GM12865 (cell line): ENCODE data around the gene MPV17.

Source experiments
- DNase-seq: peaks from one replicate; pipeline ENCODE4 v3.0.0; 2010; ENCODE audit warnings: low read depth
- H3K4me3 ChIP-seq: 2 replicates; pipeline ENCODE4 v1.5.1; 2011; ENCODE audit warnings: mild to moderate bottlenecking, low read depth, low read length, control low read depth
- TF ChIP-seq, protein P1 (sequence below): IDR thresholded peaks from 2 replicates; pipeline ENCODE4 v1.5.1; 2011; ENCODE audit warnings: low read length, control low read depth, low read depth, inconsistent platforms; ENCODE audit not compliant: insufficient read depth; ENCODE audit errors: missing control alignments

The MPV17 gene, protein sequence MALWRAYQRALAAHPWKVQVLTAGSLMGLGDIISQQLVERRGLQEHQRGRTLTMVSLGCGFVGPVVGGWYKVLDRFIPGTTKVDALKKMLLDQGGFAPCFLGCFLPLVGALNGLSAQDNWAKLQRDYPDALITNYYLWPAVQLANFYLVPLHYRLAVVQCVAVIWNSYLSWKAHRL

DNA sequence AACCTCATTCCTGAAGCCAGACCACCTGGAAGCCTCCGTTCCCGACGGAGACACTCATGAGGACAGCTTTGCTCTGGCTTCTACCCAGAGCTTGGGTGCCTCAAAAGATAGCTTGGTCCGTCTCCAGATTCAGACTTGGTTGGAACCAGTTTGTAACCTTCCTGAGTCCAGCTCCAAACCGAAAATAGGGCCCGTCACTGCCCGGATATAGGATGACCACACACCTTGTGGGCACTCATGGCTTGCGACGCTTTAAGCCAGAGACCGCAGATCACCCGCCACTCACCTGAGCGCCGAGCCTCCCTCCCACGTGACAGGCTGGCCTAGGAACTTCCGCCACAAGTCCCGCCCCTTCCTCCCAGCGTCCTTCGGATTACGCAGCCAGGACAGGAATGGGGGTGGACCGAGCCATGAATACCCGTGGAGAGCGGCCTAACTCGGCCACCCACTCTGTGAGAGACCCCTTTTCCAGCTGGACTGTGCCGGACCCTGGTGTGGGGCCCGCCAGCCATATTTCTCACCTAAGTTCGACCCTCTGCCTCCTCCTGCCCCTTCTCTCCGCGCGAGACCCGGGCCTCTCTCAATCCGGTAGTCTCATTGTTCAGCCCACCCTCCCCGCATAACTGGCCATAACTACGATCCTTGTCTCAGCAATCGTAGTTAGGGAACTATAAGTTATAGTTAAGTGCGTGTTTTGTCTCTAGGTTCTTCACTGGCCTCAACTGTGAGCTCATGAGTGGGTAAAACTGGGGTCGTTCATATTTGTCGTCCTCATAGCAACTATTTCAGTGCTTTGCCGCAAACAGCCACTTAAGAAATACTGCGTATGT is at the start of gene MPV17:
TSS of gene MPV17 (minus strand) at position 332 of the 830 bp plus-strand sequence. CDS start 580 bp downstream, outside the sequence.
- peak within 1 kb of the TSS; percentile 68 for H3K4me3 ChIP-seq
- peak; percentile 95 for DNase-seq
- TF ChIP-seq, protein P1, sequence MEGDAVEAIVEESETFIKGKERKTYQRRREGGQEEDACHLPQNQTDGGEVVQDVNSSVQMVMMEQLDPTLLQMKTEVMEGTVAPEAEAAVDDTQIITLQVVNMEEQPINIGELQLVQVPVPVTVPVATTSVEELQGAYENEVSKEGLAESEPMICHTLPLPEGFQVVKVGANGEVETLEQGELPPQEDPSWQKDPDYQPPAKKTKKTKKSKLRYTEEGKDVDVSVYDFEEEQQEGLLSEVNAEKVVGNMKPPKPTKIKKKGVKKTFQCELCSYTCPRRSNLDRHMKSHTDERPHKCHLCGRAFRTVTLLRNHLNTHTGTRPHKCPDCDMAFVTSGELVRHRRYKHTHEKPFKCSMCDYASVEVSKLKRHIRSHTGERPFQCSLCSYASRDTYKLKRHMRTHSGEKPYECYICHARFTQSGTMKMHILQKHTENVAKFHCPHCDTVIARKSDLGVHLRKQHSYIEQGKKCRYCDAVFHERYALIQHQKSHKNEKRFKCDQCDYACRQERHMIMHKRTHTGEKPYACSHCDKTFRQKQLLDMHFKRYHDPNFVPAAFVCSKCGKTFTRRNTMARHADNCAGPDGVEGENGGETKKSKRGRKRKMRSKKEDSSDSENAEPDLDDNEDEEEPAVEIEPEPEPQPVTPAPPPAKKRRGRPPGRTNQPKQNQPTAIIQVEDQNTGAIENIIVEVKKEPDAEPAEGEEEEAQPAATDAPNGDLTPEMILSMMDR, result no peak

DNA sequence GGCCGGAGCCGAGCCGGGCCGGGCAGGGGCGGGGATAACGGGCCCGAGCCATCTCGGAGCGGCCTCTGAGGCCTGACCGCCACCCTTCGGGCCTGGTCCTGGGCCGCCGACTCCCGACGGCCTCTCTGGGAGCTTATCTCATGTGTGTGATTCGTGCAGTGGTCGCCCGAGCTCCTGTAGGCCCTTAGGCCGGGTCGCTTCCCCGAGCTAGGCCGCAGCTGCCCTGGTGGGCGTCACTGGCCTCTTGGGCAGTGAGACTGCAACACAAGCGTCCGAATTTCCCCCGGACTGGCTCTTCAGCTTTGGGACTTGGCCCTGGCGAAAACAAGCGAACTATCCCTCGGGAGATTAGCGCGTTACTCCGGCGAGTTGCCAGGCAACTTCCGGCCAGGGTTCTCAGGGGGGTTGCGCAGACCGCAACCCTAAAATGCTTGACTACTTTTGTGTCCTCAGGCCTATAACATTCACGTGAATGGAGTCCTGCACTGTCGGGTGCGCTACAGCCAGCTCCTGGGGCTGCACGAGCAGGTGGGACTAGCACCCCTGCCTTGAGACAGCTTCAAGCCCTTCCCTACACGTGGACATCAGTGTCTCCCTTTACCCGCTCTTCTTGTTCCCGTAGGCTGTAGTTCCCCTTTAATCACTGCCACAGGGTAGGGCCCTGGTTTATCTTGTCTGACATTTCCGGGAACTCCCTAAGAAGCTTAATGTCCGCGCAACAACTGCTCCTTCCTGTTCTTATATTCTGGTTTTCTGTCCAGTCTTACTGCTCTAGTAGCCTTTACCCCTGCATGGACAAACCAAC is 48.1 kb upstream of the MPV17 start:
- TF ChIP-seq, protein P1, result no peak
- H3K4me3 ChIP-seq, result peak overlapping the region; percentile 88
- DNase-seq, result peak; percentile 81

DNA sequence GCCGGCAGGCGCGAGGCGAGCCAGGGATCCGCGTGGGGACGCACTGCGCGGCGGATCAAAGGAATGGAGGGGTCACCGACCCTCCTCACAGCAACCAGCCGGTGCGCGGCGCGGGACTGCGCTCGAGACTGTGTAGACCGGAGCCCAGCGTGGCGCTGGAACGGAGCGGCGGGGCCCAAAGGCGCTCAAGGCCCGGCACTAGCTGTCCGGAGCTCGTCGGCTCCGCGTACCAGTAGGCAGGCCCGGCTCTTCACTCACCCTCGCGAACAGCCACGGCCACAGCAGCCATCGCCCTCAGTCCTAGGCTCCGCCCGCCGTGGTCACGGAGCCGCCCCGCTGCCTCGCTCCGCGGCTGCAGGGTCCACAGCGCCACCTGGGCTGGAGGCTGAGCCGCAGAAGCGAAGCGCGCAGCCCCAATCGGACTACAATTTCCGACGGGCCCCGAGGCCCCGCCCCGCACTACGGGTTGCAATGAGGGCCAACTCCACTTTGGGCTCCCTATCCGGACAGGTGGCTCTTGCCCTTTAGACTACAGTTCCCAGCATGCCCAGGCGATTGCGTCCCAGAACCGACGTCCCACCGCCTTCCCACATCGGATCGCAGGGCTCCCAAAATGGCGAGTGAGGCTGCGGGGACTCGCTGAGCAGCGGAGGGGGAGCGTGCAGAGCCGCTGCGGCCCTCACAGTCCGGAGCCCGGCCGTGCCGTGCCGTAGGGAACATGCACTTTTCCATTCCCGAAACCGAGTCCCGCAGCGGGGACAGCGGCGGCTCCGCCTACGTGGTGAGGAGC is 47.3 kb upstream of the MPV17 start, which contains the start of the genes EIF2B4 and SNX17:
TSS of gene EIF2B4 (minus strand) at position 313 of the 790 bp plus-strand sequence. CDS start at position 289, 24 bp downstream.
TSS of gene SNX17 (plus strand) at position 591 of the 790 bp plus-strand sequence. CDS start at position 719, 128 bp downstream.
- peak; percentile 99 for DNase-seq
- TF ChIP-seq, protein P1, result peak; percentile 71
- peak within 1 kb of the TSS; percentile 88 for H3K4me3 ChIP-seq

DNA sequence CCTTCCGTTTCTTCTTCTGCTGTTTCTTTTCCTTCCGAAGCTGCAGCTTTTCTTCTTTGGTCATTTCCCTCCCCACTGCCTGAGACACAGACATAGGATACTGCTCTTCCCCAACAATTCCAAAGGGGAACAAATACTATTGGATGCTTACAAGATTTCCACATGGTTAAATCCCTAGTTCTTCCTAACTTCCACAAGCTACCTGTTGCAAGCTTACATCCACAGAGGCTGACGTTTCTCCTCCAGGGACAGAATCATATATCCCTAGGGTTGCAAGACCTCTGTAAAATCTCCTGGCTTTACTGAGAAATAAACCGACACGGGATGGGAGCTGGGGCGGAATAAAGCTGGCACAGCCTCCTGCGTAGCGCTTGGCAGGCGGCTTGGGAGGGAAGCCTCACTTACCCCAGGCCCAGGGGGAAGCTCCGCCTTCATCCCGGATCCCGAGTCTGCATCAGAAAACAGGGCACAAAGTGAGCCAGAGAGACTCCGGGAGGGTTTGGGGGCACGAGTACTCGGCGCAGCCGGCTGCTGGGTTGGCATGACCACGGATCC is 46.7 kb upstream of the MPV17 start:
- no peak for DNase-seq
- peak overlapping the region; percentile 88 for H3K4me3 ChIP-seq
- TF ChIP-seq, protein P1, result no peak

DNA sequence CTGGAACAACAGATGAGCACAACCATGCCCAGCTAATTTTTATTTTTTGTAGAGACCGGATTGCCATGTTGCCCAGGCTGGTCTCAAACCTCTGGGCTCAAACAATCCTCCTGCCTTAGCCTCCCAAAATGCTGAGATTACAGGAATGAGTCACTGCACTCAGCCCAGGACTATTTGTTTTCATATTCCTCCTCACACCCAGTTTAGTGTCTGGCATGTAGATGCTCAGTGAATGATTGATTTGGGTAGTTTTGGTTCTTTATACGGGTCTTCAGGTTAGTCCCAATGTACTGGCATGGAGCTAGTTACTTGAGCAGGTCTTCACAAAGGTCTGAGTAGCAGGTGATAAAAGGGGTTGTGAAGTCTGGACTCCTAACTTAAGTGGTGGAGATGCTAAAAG is 41.0 kb upstream of the MPV17 start:
- H3K4me3 ChIP-seq, result no peak overlapping the region
- DNase-seq, result no peak
- TF ChIP-seq, protein P1, result no peak
